ENCODE data around the gene RNF32. TPM values are rescaled to one million over a fixed set of nuclear protein-coding genes. Genes with fewer than 3 reads are reported as not detected.
A peak's percentile ranks its signal among the peaks of the same experiment; 100 is the strongest.

Gene RNF32
- total and polyA plus RNA-seq, 2 of the 13 experiments (the other 11 are each of a cell fraction or from before 2014, with no cell fraction given) = not detected

DNA sequence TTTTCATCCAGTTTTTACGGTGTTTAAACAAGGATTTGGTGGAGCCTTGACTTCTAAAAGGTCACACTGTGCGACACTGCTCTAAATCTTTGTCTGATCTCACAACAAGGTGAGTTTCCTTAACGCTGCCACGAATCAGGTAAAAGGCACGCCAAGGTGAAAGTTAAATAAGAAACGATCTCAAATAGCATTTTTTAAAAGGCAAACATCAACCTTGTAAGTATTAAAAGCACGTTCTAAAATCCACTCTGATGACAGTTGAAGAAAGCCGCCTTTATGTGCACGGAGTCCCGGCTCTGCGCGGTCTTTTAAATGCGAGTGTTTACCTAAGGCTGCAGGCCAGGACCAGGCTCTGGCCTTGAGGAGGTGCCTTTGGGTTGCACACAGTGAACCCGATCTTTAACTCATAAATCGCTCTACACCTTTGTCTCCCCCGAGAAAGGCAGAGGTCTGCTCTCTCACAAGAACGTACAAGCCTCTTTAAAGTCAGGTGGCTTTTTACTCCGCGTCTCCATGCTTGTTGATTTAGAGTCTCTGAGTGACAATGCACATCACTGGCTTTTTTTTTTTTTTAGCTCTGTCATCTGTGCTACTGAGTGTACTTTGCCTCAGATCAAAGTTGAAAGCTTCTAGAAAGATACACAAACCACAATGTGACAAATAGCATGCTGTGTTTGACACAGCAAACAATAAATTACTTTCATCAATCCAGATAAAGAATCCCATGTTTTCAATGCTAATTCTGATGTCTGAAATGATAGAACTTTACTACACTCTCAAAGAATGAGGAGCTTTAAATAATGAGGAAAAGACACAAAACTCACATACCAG is 25.9 kb upstream of the RNF32 start (continued):
- no peak for TF ChIP-seq YY1 (IDR thresholded peaks at IDR 0.05; ENCODE audit: insufficient read depth, insufficient replicate concordance, low read depth, low read length)
- TF ChIP-seq ZBTB3 (CRISPR knock-in tag; IDR thresholded peaks at IDR 0.05; ENCODE audit: borderline replicate concordance, low read depth) = no peak
- TF ChIP-seq ARID2 (CRISPR knock-in tag; IDR thresholded peaks at IDR 0.05; ENCODE audit: borderline replicate concordance) = no peak; the same call in 1 of the 2 replicates
- TF ChIP-seq SP5 (CRISPR knock-in tag; IDR thresholded peaks at IDR 0.05; ENCODE audit: borderline replicate concordance, low read depth) = peak; percentile 19
- TF ChIP-seq ZNF562 (CRISPR knock-in tag; IDR thresholded peaks at IDR 0.05; ENCODE audit: borderline replicate concordance) = no peak
- TF ChIP-seq RFX5 (IDR thresholded peaks at IDR 0.05; ENCODE audit: low read depth, low read length) = no peak
- TF ChIP-seq CREM (IDR thresholded peaks at IDR 0.05) = peak; percentile 96
- TF ChIP-seq CREM (CRISPR knock-in tag; IDR thresholded peaks at IDR 0.05) = no peak
- TF ChIP-seq ZBTB38 (CRISPR knock-in tag; IDR thresholded peaks at IDR 0.05) = 0 out of 2 replicates have a peak, but pooled peaks have one; percentile 48
- TF ChIP-seq DNMT3B (CRISPR knock-in tag; conservative IDR thresholded peaks at IDR 0.05) = no peak
- TF ChIP-seq USF2 (IDR thresholded peaks at IDR 0.05; ENCODE audit: low read depth, low read length) = peak; percentile 39; the same call in 1 of the 2 replicates
- TF ChIP-seq USF2 (CRISPR knock-in tag; IDR thresholded peaks at IDR 0.05; ENCODE audit: borderline replicate concordance) = peak; percentile 54; the same call in 1 of the 2 replicates
- peak; percentile 21; the same call in 1 of the 2 replicates for TF ChIP-seq CEBPB (IDR thresholded peaks at IDR 0.05; ENCODE audit: borderline replicate concordance, low read depth, low read length)
- TF ChIP-seq, protein P1, sequence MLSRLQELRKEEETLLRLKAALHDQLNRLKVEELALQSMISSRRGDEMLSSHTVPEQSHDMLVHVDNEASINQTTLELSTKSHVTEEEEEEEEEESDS (CRISPR knock-in tag; IDR thresholded peaks at IDR 0.05; ENCODE audit: borderline replicate concordance) = no peak
- TF ChIP-seq ZFP1 (CRISPR knock-in tag; IDR thresholded peaks at IDR 0.05) = no peak; the same call in 1 of the 2 replicates
- peak; percentile 75; the same call in 1 of the 2 replicates for TF ChIP-seq ZMYM3 (CRISPR knock-in tag; IDR thresholded peaks at IDR 0.05)
- TF ChIP-seq TP53 (CRISPR knock-in tag; conservative IDR thresholded peaks at IDR 0.05) = no peak
- no peak for TF ChIP-seq ZNF709 (CRISPR knock-in tag; IDR thresholded peaks at IDR 0.05)
- TF ChIP-seq NFYC (CRISPR knock-in tag; IDR thresholded peaks at IDR 0.05) = no peak
- TF ChIP-seq ZNF772 (CRISPR knock-in tag; IDR thresholded peaks at IDR 0.05) = no peak
- TF ChIP-seq ZSCAN30 (CRISPR knock-in tag; IDR thresholded peaks at IDR 0.05) = no peak
- TF ChIP-seq TOPORS (CRISPR knock-in tag; IDR thresholded peaks at IDR 0.05) = no peak
- TF ChIP-seq, protein P2, sequence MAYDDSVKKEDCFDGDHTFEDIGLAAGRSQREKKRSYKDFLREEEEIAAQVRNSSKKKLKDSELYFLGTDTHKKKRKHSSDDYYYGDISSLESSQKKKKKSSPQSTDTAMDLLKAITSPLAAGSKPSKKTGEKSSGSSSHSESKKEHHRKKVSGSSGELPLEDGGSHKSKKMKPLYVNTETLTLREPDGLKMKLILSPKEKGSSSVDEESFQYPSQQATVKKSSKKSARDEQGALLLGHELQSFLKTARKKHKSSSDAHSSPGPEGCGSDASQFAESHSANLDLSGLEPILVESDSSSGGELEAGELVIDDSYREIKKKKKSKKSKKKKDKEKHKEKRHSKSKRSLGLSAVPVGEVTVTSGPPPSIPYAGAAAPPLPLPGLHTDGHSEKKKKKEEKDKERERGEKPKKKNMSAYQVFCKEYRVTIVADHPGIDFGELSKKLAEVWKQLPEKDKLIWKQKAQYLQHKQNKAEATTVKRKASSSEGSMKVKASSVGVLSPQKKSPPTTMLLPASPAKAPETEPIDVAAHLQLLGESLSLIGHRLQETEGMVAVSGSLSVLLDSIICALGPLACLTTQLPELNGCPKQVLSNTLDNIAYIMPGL (CRISPR knock-in tag; IDR thresholded peaks at IDR 0.05; ENCODE audit: borderline replicate concordance in 1 of 2, low read depth in 1 of 2) = peak; percentile 10 to 45; a peak in 2 of 4 replicates
- TF ChIP-seq IRF1 (CRISPR knock-in tag; IDR thresholded peaks at IDR 0.05; ENCODE audit: low read depth) = no peak

All from HepG2 (cell line).